ENCODE results near the gene DEPDC5. TPM values are rescaled to one million over a fixed set of nuclear protein-coding genes. Genes with fewer than 3 reads are reported as not detected.

DEPDC5 gene
- total RNA-seq, 2 experiments from 2014 or later: 43.0 to 77.1 TPM

GRCh38 chr22:31944700-31945442 is 191.1 kb downstream of the DEPDC5 start:
- ChIA-PET POLR2A (interaction anchor here (0.5 kb wide), 1 partner anchor 893 kb away, joined by 5 read pairs; no protein-coding TSS in a partner anchor), CTCF (ENCODE audit: unreplicated experiment) (no interaction called here)
- H3K4me2 ChIP-seq (ENCODE audit: low read length): peak overlapping the region; percentile 94
- intact Hi-C loops (cut with micrococcal nuclease; ENCODE audit: unreplicated experiment): loop anchor here (2.0 kb wide), 1 partner anchor 190 kb away; the partner anchor contains the start of gene DEPDC5
- peaks cover 54% of the 10 kb centered on the region for H3K79me2 ChIP-seq (ENCODE audit: insufficient read depth, low read depth, low read length)
- peak overlapping the region; percentile 99 for H3K4me3 ChIP-seq (ENCODE audit: low read depth, low read length, poor library complexity, severe bottlenecking)
- peaks cover 25% of the 10 kb centered on the region for H4K20me1 ChIP-seq (ENCODE audit: insufficient read depth, low read length)
- H3K36me3 ChIP-seq (ENCODE audit: insufficient read depth, low read length): peaks cover 39% of the 10 kb centered on the region
- no peaks in the 10 kb centered on the region for H3K9me2 ChIP-seq (ENCODE audit: insufficient read depth, low read length)
- peaks cover 37% of the 10 kb centered on the region for H3K4me1 ChIP-seq (ENCODE audit: insufficient read depth, low read length, poor library complexity, severe bottlenecking)
- TF ChIP-seq EZH2phosphoT487 (IDR thresholded peaks at IDR 0.05; ENCODE audit: borderline replicate concordance, low read depth, low read length): no peak
- TF ChIP-seq CTCF (conservative IDR thresholded peaks at IDR 0.05; ENCODE audit: low read length): 0 out of 2 replicates have a peak, but pooled peaks have one; percentile 12
- no TSS peak for BruUV-seq (replicated peaks)
- H3K9me3 ChIP-seq (ENCODE audit: low read length): no peaks in the 10 kb centered on the region
- DNase-seq (ENCODE audit: low spot score): peak; percentile 58
- no peak overlapping the region for H2AFZ ChIP-seq (ENCODE audit: low read length)
- peak overlapping the region; percentile 87 for H3K27ac ChIP-seq (ENCODE audit: low read depth, low read length, poor library complexity, severe bottlenecking)

- H3K4me3 ChIP-seq (ENCODE audit: low read depth, low read length, poor library complexity, severe bottlenecking): peak overlapping the region; percentile 99
- H3K9me3 ChIP-seq (ENCODE audit: low read length): no peaks in the 10 kb centered on the region
- ChIA-PET CTCF (ENCODE audit: unreplicated experiment) (no interaction called here), POLR2A (interaction anchor here (0.5 to 1.0 kb wide), 2 partner anchors 12 to 894 kb away, joined by 3 to 5 read pairs; no protein-coding TSS in a partner anchor)
- peak overlapping the region; percentile 87 for H3K27ac ChIP-seq (ENCODE audit: low read depth, low read length, poor library complexity, severe bottlenecking)
- H4K20me1 ChIP-seq (ENCODE audit: insufficient read depth, low read length): peaks cover 28% of the 10 kb centered on the region
- no peak overlapping the region for H2AFZ ChIP-seq (ENCODE audit: low read length)
- intact Hi-C loops (cut with micrococcal nuclease; ENCODE audit: unreplicated experiment): loop anchor here (2.0 kb wide), 1 partner anchor 191 kb away; the partner anchor contains the start of gene DEPDC5
- peaks cover 37% of the 10 kb centered on the region for H3K4me1 ChIP-seq (ENCODE audit: insufficient read depth, low read length, poor library complexity, severe bottlenecking)
- peak overlapping the region; percentile 94 for H3K4me2 ChIP-seq (ENCODE audit: low read length)
- no TSS peak for BruUV-seq (replicated peaks)
- no peaks in the 10 kb centered on the region for H3K9me2 ChIP-seq (ENCODE audit: insufficient read depth, low read length)
- H3K36me3 ChIP-seq (ENCODE audit: insufficient read depth, low read length): peaks cover 45% of the 10 kb centered on the region
- peak; percentile 58 for DNase-seq (ENCODE audit: low spot score)
- H3K79me2 ChIP-seq (ENCODE audit: insufficient read depth, low read depth, low read length): peaks cover 60% of the 10 kb centered on the region
- TF ChIP-seq CTCF (conservative IDR thresholded peaks at IDR 0.05; ENCODE audit: low read length) (no peak), EZH2phosphoT487 (IDR thresholded peaks at IDR 0.05; ENCODE audit: borderline replicate concordance, low read depth, low read length) (no peak)
Measured at GRCh38 chr22:31945443-31945855, 191.6 kb downstream of the DEPDC5 start.
